ENCODE results near the gene ATP6V1B1.

DNA sequence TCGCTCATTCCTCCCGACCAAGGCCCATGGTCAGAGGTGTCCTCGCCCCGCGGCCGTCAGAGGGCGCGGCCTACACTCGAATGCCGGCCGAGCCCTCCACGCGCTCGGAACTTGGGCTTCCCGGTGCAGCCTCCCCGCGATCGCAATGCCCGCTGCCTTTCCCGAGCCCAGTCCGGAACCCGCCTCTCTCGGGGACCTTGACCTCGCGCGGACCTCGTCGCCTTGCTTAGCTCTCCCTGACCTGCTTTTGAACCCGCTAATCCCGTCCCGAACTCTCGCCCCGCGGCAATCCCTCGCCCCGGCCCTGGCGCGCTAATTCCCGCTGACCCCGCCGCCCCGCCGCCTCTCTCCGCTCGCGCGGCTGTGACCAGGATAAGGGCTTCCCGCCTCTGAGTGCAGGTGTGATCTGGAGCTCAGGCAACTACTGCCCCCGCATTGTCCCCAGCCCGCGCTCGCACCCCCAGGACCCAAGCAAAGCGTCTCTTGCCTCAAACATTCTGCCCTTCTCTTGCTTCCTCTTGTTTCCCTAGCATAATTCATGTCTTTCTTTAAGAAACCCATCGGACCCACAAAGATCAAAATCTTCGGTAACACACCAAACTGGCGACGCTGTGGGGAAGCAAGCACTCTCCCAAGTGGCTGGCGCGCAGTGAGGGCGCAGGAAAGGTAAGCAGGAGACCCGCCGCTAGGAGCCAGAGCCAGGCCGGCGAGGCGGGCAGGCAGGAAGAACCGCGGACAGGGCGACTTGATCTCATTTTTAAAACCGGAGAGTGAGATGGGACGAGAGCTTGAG, 46.6 kb upstream of the ATP6V1B1 start:
- TF ChIP-seq, protein P1, sequence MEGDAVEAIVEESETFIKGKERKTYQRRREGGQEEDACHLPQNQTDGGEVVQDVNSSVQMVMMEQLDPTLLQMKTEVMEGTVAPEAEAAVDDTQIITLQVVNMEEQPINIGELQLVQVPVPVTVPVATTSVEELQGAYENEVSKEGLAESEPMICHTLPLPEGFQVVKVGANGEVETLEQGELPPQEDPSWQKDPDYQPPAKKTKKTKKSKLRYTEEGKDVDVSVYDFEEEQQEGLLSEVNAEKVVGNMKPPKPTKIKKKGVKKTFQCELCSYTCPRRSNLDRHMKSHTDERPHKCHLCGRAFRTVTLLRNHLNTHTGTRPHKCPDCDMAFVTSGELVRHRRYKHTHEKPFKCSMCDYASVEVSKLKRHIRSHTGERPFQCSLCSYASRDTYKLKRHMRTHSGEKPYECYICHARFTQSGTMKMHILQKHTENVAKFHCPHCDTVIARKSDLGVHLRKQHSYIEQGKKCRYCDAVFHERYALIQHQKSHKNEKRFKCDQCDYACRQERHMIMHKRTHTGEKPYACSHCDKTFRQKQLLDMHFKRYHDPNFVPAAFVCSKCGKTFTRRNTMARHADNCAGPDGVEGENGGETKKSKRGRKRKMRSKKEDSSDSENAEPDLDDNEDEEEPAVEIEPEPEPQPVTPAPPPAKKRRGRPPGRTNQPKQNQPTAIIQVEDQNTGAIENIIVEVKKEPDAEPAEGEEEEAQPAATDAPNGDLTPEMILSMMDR (IDR thresholded peaks at IDR 0.05; ENCODE audit: low read depth, low read length) = no peak
- no peak for TF ChIP-seq EZH2phosphoT487 (IDR thresholded peaks at IDR 0.05; ENCODE audit: low read depth)

All from OCI-LY3 (cell line).